ENCODE data around the gene PIGP.

- TF ChIP-seq CTCF (IDR thresholded peaks at IDR 0.05 in 4 of 5, conservative IDR thresholded peaks at IDR 0.05 in 1 of 5) (no peak), POLR2A (IDR thresholded peaks at IDR 0.05) (no peak)
Measured at GRCh38 chr21:37119421-37120218, 46.7 kb upstream of the PIGP start.

All from gastrocnemius medialis (tissue), 4 donors.